Activated CD8-positive, alpha-beta memory T cell treated with anti-CD3 and anti-CD28 coated beads for 48 hours (primary cell): Measurements from ENCODE around the gene BAIAP2.
"Not testable (repeated sequence)": the region's sequence is repeated elsewhere in the genome, so short reads cannot be mapped to it uniquely, and the experiment has no call there.

Source experiments
- DNase-seq, 3 experiments: peaks; one replicate each; pipeline ENCODE4 v3.0.0-alpha.2; 2020; ENCODE audit warnings: low read depth in 2 of 3, low spot score in 2 of 3

BAIAP2 gene

GRCh38 chr17:81066771-81067315 lies 31.9 kb downstream of the BAIAP2 start:
- DNase-seq: no peak

DNA sequence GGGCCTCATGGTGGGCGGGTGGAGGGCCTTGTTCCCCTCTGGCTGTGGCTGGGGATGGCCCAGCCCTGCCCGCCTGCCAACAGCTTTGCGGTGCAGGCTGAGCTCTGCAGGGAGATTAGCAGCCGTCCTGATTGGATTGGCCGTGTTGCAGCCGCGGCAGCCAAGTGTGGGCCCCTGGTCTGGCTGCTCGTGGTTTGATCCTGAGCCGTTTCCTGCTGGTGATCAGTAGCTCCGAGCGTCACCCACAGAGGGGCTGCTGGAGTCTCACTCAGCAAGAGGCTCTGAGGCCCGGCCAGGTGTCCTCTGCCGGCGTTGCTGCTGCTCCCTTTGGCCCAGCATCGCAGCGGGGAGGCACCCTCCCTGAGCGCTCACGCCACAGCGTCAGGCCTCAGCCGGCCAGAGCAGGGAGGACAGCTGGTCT lies 32.5 kb downstream of the BAIAP2 start:
- no peak for DNase-seq

- DNase-seq: no peak
Observed at GRCh38 chr17:81068411-81069134, 33.6 kb downstream of the BAIAP2 start.

- no peak for DNase-seq
Observed at GRCh38 chr17:81069135-81069645, 34.2 kb downstream of the BAIAP2 start.

- DNase-seq: no peak
Observed at GRCh38 chr17:81070541-81071246, 35.7 kb downstream of the BAIAP2 start.

GRCh38 chr17:81071761-81072741 lies 37.1 kb downstream of the BAIAP2 start:
- DNase-seq: no peak

GRCh38 chr17:81073967-81074839 lies 39.3 kb downstream of the BAIAP2 start:
- DNase-seq: no peak

- no peak for DNase-seq
Observed at GRCh38 chr17:81074875-81075274, 39.9 kb downstream of the BAIAP2 start.

DNA sequence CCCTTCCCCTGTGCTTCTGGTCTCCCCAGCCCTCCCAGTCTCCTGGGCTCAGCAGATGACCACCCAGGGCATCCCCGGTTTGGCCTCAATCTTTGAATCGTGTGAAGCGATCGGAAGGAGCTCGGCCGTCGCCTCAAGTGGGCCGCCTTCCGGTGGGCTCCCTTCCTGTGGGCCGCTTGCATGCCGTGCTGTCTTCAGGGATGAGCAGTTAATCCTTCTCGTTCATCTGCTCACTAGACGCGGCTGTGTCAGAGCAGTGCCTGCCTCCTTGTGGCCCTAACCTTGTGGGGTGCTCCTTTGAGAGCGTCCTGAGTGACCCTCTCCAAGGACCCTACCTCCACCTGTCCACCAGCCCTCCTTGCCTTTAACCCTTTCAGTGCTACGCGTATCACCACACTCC lies 40.4 kb downstream of the BAIAP2 start:
- DNase-seq: no peak

DNA sequence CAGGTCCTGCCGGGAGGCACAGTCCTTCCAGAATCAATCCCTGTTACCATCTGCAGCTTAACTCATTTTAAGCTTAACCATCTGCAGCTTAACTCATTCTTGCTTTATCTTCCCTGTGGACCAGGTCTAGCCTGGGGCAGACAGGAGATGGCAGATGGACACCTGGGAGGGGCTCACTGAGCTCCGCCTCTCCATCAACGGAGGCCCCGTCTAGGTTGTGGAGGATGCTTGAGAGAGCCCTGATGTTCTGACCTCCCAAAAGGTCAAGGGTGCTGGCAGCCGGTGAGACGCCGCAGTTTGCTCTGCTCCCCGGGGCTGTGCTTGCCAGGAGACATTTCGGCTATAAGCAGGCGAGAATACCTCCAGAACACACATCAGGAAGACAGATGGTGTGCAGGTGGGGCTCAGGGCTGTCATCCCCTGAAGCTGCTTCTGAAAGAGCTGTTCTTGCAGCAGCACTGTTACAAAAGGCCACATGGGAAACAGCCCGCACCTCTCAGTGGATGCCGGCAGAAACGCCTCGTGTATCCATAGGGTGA lies 41.3 kb downstream of the BAIAP2 start:
- no peak for DNase-seq

DNA sequence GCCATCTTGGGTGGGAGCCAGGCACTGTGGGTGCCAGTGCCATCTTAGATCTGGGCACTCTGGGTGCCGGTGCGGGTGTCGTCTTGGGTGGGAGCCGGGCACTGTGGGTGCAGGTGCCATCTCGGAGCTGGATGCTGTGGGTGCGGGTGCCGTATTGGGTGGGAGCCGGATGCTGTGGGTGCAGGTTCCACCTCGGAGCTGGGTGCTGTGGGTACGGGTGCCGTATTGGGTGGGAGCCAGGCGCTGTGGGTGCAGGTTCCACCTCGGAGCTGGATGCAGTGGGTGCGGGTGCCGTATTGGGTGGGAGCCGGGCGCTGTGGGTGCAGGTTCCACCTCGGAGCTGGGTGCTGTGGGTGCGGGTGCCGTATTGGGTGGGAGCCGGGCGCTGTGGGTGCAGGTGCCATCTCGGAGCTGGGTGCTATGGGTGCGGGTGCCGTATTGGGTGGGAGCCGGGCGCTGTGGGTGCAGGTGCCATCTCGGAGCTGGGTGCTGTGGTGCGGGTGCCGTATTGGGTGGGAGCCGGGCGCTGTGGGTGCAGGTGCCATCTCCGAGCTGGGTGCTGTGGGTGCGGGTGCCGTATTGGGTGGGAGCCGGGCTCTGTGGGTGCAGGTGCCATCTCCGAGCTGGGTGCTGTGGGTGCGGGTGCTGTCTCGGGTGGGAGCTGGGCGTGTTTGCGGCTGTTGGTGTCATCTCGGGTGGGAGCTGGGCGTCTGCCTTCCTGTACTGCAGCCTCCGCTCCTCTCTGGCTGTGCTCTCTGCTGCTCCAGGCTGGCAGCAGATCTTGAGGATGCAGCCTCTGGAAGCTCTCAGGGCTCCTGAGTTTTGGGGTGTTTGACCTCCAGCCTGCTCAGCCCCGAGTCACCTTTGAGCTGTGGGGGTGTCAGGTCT lies 43.3 kb downstream of the BAIAP2 start:
- DNase-seq: not testable (repeated sequence)

GRCh38 chr17:81080019-81080418 lies 45.1 kb downstream of the BAIAP2 start:
- no peak for DNase-seq

- DNase-seq: no peak
Observed at GRCh38 chr17:81081222-81082176, 46.5 kb downstream of the BAIAP2 start.

DNA sequence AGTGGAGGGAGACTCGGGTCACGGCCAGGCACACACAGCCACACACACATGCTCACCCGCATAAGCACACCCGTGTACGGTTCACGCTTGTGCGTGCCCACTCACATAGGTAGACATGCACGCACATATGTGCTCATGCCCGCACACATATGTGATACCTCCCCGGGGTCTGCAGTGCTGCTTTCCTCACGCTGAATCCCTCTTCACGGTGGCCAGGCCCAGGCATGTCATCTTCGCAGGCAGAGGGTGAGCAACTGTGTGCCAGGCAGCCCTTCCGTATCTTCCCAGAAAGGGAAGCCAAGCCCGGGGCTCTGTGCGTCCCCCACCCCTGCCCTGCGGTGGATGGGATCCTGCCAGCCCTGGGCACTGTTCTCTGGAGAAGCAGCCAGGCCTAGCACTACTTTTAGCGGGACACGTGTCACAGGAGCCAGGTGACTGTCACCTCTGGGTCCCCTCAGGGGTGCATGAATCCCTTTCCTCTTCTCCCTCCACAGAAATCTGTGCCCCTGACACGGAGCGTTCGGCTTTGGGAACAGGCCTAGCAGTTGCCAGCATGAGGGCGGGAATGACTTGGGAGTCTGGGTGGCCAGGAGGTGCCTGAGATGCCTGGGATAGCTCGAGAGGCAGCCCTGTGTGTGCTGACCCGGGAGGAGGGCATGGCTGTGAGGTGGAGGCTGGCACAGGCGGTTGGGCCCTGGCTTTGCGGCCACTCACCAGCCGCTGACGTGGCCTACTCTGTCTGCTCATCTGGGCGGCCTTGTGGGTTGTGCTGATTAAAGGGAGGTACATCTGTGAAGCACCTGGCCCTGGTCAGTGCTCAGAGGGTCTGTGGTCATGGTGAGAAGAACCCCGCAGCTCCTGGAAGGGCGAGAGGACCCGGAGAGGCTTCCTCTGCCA lies 47.5 kb downstream of the BAIAP2 start:
- DNase-seq: no peak

GRCh38 chr17:81083125-81083765 lies 48.3 kb downstream of the BAIAP2 start:
- DNase-seq: no peak
